ENCODE measurements around the gene HES1. TPM values are rescaled to one million over a fixed set of nuclear protein-coding genes. Genes with fewer than 3 reads are reported as not detected.

Gene HES1
- total and polyA plus RNA-seq, 7 experiments from 2014 or later: 3.9 to 4.2 (median 4.2) TPM; not detected in 4

GRCh38 chr3:194095902-194096301, 40.0 kb upstream of the HES1 start:
- peak overlapping the region in 1 of 10 donors; percentile 53 for H3K4me3 Mint-ChIP-seq
- peaks cover 0 to 2% (median 0%) of the 10 kb centered on the region in 11 donors for H3K9me3 Mint-ChIP-seq
- H3K9me3 ChIP-seq (ENCODE audit: control insufficient read depth in 2 of 3, low read length in 3 of 3): no peaks in the 10 kb centered on the region
- peaks cover 0 to 10% of the 10 kb centered on the region in 2 donors for H3K4me1 ChIP-seq (ENCODE audit: control insufficient read depth in 2 of 2, insufficient read depth in 2 of 2, low read length in 2 of 2)
- no peak overlapping the region for H3K4me3 ChIP-seq (ENCODE audit: low read length)
- no peak overlapping the region for H3K27ac Mint-ChIP-seq
- peaks cover 8 to 42% (median 13%) of the 10 kb centered on the region in 7 donors for H3K4me1 Mint-ChIP-seq
- DNase-seq (no peak), ATAC-seq (no peak)
- intact Hi-C loops (cut with micrococcal nuclease): no loop called here
- no peaks in the 10 kb centered on the region for H3K36me3 Mint-ChIP-seq
- H3K27me3 ChIP-seq (ENCODE audit: control insufficient read depth in 2 of 2, insufficient read depth in 2 of 2, low read length in 2 of 2): no peaks in the 10 kb centered on the region
- H3K36me3 ChIP-seq (ENCODE audit: control insufficient read depth in 2 of 3, insufficient read depth in 3 of 3, low read length in 3 of 3): no peaks in the 10 kb centered on the region
- CTCF ChIA-PET: no interaction called here
- H3K27me3 Mint-ChIP-seq: peaks cover 0 to 13% (median 0%) of the 10 kb centered on the region in 5 donors
- no peak overlapping the region for H3K27ac ChIP-seq (ENCODE audit: low read depth, low read length)
- POLR2A ChIA-PET: no interaction called here

- intact Hi-C loops (cut with micrococcal nuclease): no loop called here
- ATAC-seq: no peak
- CTCF ChIA-PET: no interaction called here
- Mint-ChIP-seq H3K4me1 (peaks cover 8 to 45% (median 13%) of the 10 kb centered on the region in 7 donors), H3K4me3 (no peak overlapping the region), H3K27ac (peak overlapping the region in 1 of 9 donors; percentile 23), H3K27me3 (peaks cover 0 to 11% (median 0%) of the 10 kb centered on the region in 5 donors), H3K36me3 (no peaks in the 10 kb centered on the region), H3K9me3 (peaks cover 0 to 2% (median 0%) of the 10 kb centered on the region in 11 donors)
- POLR2A ChIA-PET: no interaction called here
- no peaks in the 10 kb centered on the region for H3K27me3 ChIP-seq (ENCODE audit: control insufficient read depth in 2 of 2, insufficient read depth in 2 of 2, low read length in 2 of 2)
- DNase-seq: no peak
- no peaks in the 10 kb centered on the region for H3K9me3 ChIP-seq (ENCODE audit: control insufficient read depth in 2 of 3, low read length in 3 of 3)
- H3K4me1 ChIP-seq (ENCODE audit: control insufficient read depth in 2 of 2, insufficient read depth in 2 of 2, low read length in 2 of 2): peaks cover 0 to 10% of the 10 kb centered on the region in 2 donors
- H3K27ac ChIP-seq (ENCODE audit: low read depth, low read length): no peak overlapping the region
- no peaks in the 10 kb centered on the region for H3K36me3 ChIP-seq (ENCODE audit: control insufficient read depth in 2 of 3, insufficient read depth in 3 of 3, low read length in 3 of 3)
- H3K4me3 ChIP-seq (ENCODE audit: low read length): no peak overlapping the region
Observed at GRCh38 chr3:194097141-194097882, 38.6 kb upstream of the HES1 start.

- no peak for DNase-seq
- intact Hi-C loops (cut with micrococcal nuclease): no loop called here
- CTCF ChIA-PET: no interaction called here
- Histone ChIP-seq H3K4me1 (ENCODE audit: control insufficient read depth in 2 of 2, insufficient read depth in 2 of 2, low read length in 2 of 2) (peaks cover 0 to 13% of the 10 kb centered on the region in 2 donors), H3K27ac (ENCODE audit: low read depth, low read length) (no peak overlapping the region), H3K27me3 (ENCODE audit: control insufficient read depth in 2 of 2, insufficient read depth in 2 of 2, low read length in 2 of 2) (no peaks in the 10 kb centered on the region), H3K4me3 (ENCODE audit: low read length) (no peak overlapping the region), H3K9me3 (ENCODE audit: control insufficient read depth in 2 of 3, low read length in 3 of 3) (no peaks in the 10 kb centered on the region), H3K36me3 (ENCODE audit: control insufficient read depth in 2 of 3, insufficient read depth in 3 of 3, low read length in 3 of 3) (no peaks in the 10 kb centered on the region)
- Mint-ChIP-seq H3K4me1 (peaks cover 9 to 53% (median 16%) of the 10 kb centered on the region in 7 donors), H3K27ac (peak overlapping the region in 2 of 9 donors; percentile 32 to 39), H3K36me3 (no peaks in the 10 kb centered on the region), H3K9me3 (peaks cover 0 to 2% (median 0%) of the 10 kb centered on the region in 11 donors), H3K27me3 (peaks cover 0 to 19% (median 0%) of the 10 kb centered on the region in 5 donors), H3K4me3 (peak overlapping the region in 1 of 10 donors; percentile 62)
- no peak for ATAC-seq
- POLR2A ChIA-PET: no interaction called here
Observed at GRCh38 chr3:194098081-194098842, 37.7 kb upstream of the HES1 start.

- Mint-ChIP-seq H3K9me3 (peaks cover 0 to 2% (median 0%) of the 10 kb centered on the region in 11 donors), H3K36me3 (no peaks in the 10 kb centered on the region), H3K27me3 (peaks cover 0 to 22% (median 0%) of the 10 kb centered on the region in 5 donors), H3K4me3 (peak overlapping the region in 1 of 10 donors; percentile 62), H3K4me1 (peaks cover 13 to 56% (median 20%) of the 10 kb centered on the region in 7 donors), H3K27ac (peak overlapping the region in 2 of 9 donors; percentile 1 to 39)
- CTCF ChIA-PET: no interaction called here
- no peaks in the 10 kb centered on the region for H3K36me3 ChIP-seq (ENCODE audit: control insufficient read depth in 2 of 3, insufficient read depth in 3 of 3, low read length in 3 of 3)
- no peak overlapping the region for H3K27ac ChIP-seq (ENCODE audit: low read depth, low read length)
- POLR2A ChIA-PET: no interaction called here
- no peaks in the 10 kb centered on the region for H3K9me3 ChIP-seq (ENCODE audit: control insufficient read depth in 2 of 3, low read length in 3 of 3)
- intact Hi-C loops (cut with micrococcal nuclease): no loop called here
- ATAC-seq (no peak), DNase-seq (no peak)
- H3K4me1 ChIP-seq (ENCODE audit: control insufficient read depth in 2 of 2, insufficient read depth in 2 of 2, low read length in 2 of 2): peaks cover 0 to 15% of the 10 kb centered on the region in 2 donors
- no peaks in the 10 kb centered on the region for H3K27me3 ChIP-seq (ENCODE audit: control insufficient read depth in 2 of 2, insufficient read depth in 2 of 2, low read length in 2 of 2)
- H3K4me3 ChIP-seq (ENCODE audit: low read length): no peak overlapping the region
Observed at GRCh38 chr3:194098843-194099183, 37.1 kb upstream of the HES1 start.

- Histone ChIP-seq H3K4me3 (ENCODE audit: low read length) (no peak overlapping the region), H3K27me3 (ENCODE audit: control insufficient read depth in 2 of 2, insufficient read depth in 2 of 2, low read length in 2 of 2) (no peaks in the 10 kb centered on the region), H3K36me3 (ENCODE audit: control insufficient read depth in 2 of 3, insufficient read depth in 3 of 3, low read length in 3 of 3) (no peaks in the 10 kb centered on the region), H3K4me1 (ENCODE audit: control insufficient read depth in 2 of 2, insufficient read depth in 2 of 2, low read length in 2 of 2) (peaks cover 0 to 15% of the 10 kb centered on the region in 2 donors), H3K9me3 (ENCODE audit: control insufficient read depth in 2 of 3, low read length in 3 of 3) (no peaks in the 10 kb centered on the region), H3K27ac (ENCODE audit: low read depth, low read length) (no peak overlapping the region)
- intact Hi-C loops (cut with micrococcal nuclease): no loop called here
- peaks cover 0 to 24% (median 0%) of the 10 kb centered on the region in 5 donors for H3K27me3 Mint-ChIP-seq
- CTCF ChIA-PET: no interaction called here
- H3K27ac Mint-ChIP-seq: peak overlapping the region in 1 of 9 donors; percentile 14
- no peaks in the 10 kb centered on the region for H3K36me3 Mint-ChIP-seq
- DNase-seq (no peak), ATAC-seq (no peak)
- H3K4me1 Mint-ChIP-seq: peaks cover 13 to 56% (median 20%) of the 10 kb centered on the region in 7 donors
- peak overlapping the region in 1 of 10 donors; percentile 62 for H3K4me3 Mint-ChIP-seq
- peaks cover 0 to 2% (median 0%) of the 10 kb centered on the region in 11 donors for H3K9me3 Mint-ChIP-seq
- POLR2A ChIA-PET: no interaction called here
Observed at GRCh38 chr3:194099215-194099614, 36.7 kb upstream of the HES1 start.

GRCh38 chr3:194100856-194101390, 35.0 kb upstream of the HES1 start:
- peaks cover 0 to 6% of the 10 kb centered on the region in 2 donors for H3K4me1 ChIP-seq (ENCODE audit: control insufficient read depth in 2 of 2, insufficient read depth in 2 of 2, low read length in 2 of 2)
- Mint-ChIP-seq H3K36me3 (no peaks in the 10 kb centered on the region), H3K27ac (peak overlapping the region in 1 of 9 donors; percentile 34), H3K4me1 (peaks cover 8 to 45% (median 9%) of the 10 kb centered on the region in 7 donors), H3K27me3 (peaks cover 0 to 40% (median 0%) of the 10 kb centered on the region in 5 donors), H3K4me3 (no peak overlapping the region), H3K9me3 (peaks cover 0 to under 1% (median 0%) of the 10 kb centered on the region in 11 donors)
- DNase-seq (no peak), ATAC-seq (no peak)
- no peak overlapping the region for H3K4me3 ChIP-seq (ENCODE audit: low read length)
- H3K27ac ChIP-seq (ENCODE audit: low read depth, low read length): no peak overlapping the region
- ChIA-PET POLR2A (no interaction called here), CTCF (no interaction called here)
- no peaks in the 10 kb centered on the region for H3K36me3 ChIP-seq (ENCODE audit: control insufficient read depth in 2 of 3, insufficient read depth in 3 of 3, low read length in 3 of 3)
- H3K27me3 ChIP-seq (ENCODE audit: control insufficient read depth in 2 of 2, insufficient read depth in 2 of 2, low read length in 2 of 2): no peaks in the 10 kb centered on the region
- intact Hi-C loops (cut with micrococcal nuclease): loop anchor here in 1 of 2 donors (5.0 to 10.0 kb wide), 2 partner anchors 99 to 126 kb away; no protein-coding TSS in a partner anchor
- no peaks in the 10 kb centered on the region for H3K9me3 ChIP-seq (ENCODE audit: control insufficient read depth in 2 of 3, low read length in 3 of 3)
